HepG2 (cell line): Measurements from ENCODE around the gene FAF1. TPM values are rescaled to one million over a fixed set of nuclear protein-coding genes. Genes with fewer than 3 reads are reported as not detected.

Source experiments
- ATAC-seq: fragments of 200-7000 bp; cut with Tn5 transposase; 3 replicates; pipeline ENCODE4 v1.9.1; 2020; ENCODE audit warnings: mild to moderate bottlenecking, moderate library complexity
- BruUV-seq: library from RNA; stranded (reverse); fragments of 400-500 nt; replicated peaks from 2 replicates; lab custom pipeline; 2021; lab: Mats Ljungman, UMichigan
- CTCF ChIA-PET: fragments of 300-600 bp; formaldehyde crosslinking; extraction: SDS; loops from one replicate; lab custom pipeline; 2021; ENCODE audit warnings: low total read pairs, inconsistent platforms, low intra/inter-chr PET ratio; lab: Yijun Ruan, JAX
- POLR2A ChIA-PET: fragments of 350-600 bp; sonication (Branson Sonifier 250); formaldehyde crosslinking; loops from one replicate; lab custom pipeline; 2020; ENCODE audit warnings: antibody characterized with exemption, inconsistent platforms; lab: Yijun Ruan, JAX
- DNase-seq: peaks from one replicate; pipeline ENCODE4 v3.0.0-alpha.2; 2015; ENCODE audit warnings: low spot score
- FAIRE-seq: peaks from 3 replicates; lab custom pipeline; 2011; peaks lifted over from hg19 to GRCh38; lab: Jason Lieb, UNC
- H2AFZ ChIP-seq: one replicate; pipeline ENCODE4 v1.6.1; 2011; ENCODE audit warnings: low read length, inconsistent platforms
- H3K27ac ChIP-seq: fragments of 300-600 bp; 3 replicates; pipeline ENCODE4 v1.8.0; 2011; ENCODE audit warnings: mixed run types, mild to moderate bottlenecking, mixed read lengths, low read length, inconsistent platforms; ENCODE audit not compliant: insufficient read depth; ENCODE audit errors: extremely low read length
- H3K27me3 ChIP-seq, 2 experiments: fragments of 200-600 bp in 1 of 2; 2 replicates in 1 of 2; 3 replicates in 1 of 2; pipeline versions ENCODE4 v1.6.0 to v1.8.0; 2011; ENCODE audit warnings: low read length in 2 of 2, mild to moderate bottlenecking in 2 of 2, moderate library complexity in 2 of 2, inconsistent platforms in 1 of 2; ENCODE audit not compliant: insufficient read depth in 2 of 2, control insufficient read depth in 1 of 2
- H3K36me3 ChIP-seq, 2 experiments: fragments of 200-600 bp in 1 of 2; replicated peaks in 1 of 2; 2 replicates in 1 of 2; 3 replicates in 1 of 2; pipeline versions ENCODE4 v1.5.1 to v1.8.0; 2011; ENCODE audit warnings: low read length in 2 of 2, inconsistent platforms in 1 of 2; ENCODE audit not compliant: insufficient read depth in 2 of 2, control insufficient read depth in 1 of 2
- H3K4me1 ChIP-seq: 2 replicates; pipeline ENCODE4 v1.5.1; 2012; ENCODE audit warnings: low read length, inconsistent platforms; ENCODE audit not compliant: insufficient read depth
- H3K4me2 ChIP-seq: 2 replicates; pipeline ENCODE4 v1.6.0; 2011; ENCODE audit warnings: low read depth, low read length, inconsistent platforms
- H3K4me3 ChIP-seq, 3 experiments: fragments of 200-600 bp in 1 of 3; sonication (generic), shearing (Covaris generic) in 1 of 3; replicated peaks in 1 of 3; 2 replicates each; pipeline ENCODE4 v1.5.1; 2011 to 2016; ENCODE audit warnings: low read length in 3 of 3, inconsistent platforms in 2 of 3, low read depth in 2 of 3, mild to moderate bottlenecking in 2 of 3, control low read depth in 1 of 3, mixed read lengths in 1 of 3; ENCODE audit not compliant: insufficient read depth in 1 of 3
- H3K79me2 ChIP-seq: one replicate; pipeline ENCODE4 v1.6.1; 2011; ENCODE audit warnings: low read length, inconsistent platforms; ENCODE audit not compliant: insufficient read depth
- H3K9ac ChIP-seq: 2 replicates; pipeline ENCODE4 v1.6.0; 2011; ENCODE audit warnings: mild to moderate bottlenecking, low read depth, low read length, inconsistent platforms; ENCODE audit not compliant: insufficient read depth
- H3K9me3 ChIP-seq: 2 replicates; pipeline ENCODE4 v1.5.1; 2012; ENCODE audit warnings: mild to moderate bottlenecking, low read length
- H4K20me1 ChIP-seq: 2 replicates; pipeline ENCODE4 v1.6.0; 2011; ENCODE audit warnings: inconsistent platforms, mild to moderate bottlenecking, low read length, moderate library complexity; ENCODE audit not compliant: insufficient read depth
- ARID4A ChIP-seq: sonication (generic); formaldehyde crosslinking; IDR thresholded peaks from 2 replicates; pipeline ENCODE4 v1.5.0; 2020; ENCODE audit warnings: mild to moderate bottlenecking, missing genetic modification reagents, borderline replicate concordance
- HDAC6 ChIP-seq: fragments of 200-600 bp; sonication (generic); IDR thresholded peaks from 2 replicates; pipeline ENCODE4 v1.7.0; 2017; ENCODE audit warnings: mild to moderate bottlenecking, antibody characterized with exemption, low read length, low read depth
- MED1 ChIP-seq: sonication (generic); formaldehyde crosslinking; IDR thresholded peaks from 2 replicates; pipeline ENCODE4 v1.4.0; 2020; ENCODE audit warnings: missing genetic modification reagents
- SIN3A ChIP-seq: IDR thresholded peaks from 2 replicates; pipeline ENCODE4 v1.6.1; 2011; ENCODE audit warnings: low read depth, mild to moderate bottlenecking, control low read depth, low read length, borderline replicate concordance
- ZNF296 ChIP-seq: sonication (generic); formaldehyde crosslinking; conservative IDR thresholded peaks from 2 replicates; pipeline ENCODE4 v1.5.0; 2020; ENCODE audit warnings: mild to moderate bottlenecking, missing genetic modification reagents
- ZNF354B ChIP-seq: sonication (generic); formaldehyde crosslinking; IDR thresholded peaks from 2 replicates; pipeline ENCODE4 v1.8.0; 2022; ENCODE audit warnings: mild to moderate bottlenecking, missing genetic modification reagents
- ZNF7 ChIP-seq: IDR thresholded peaks from 2 replicates; pipeline ENCODE4 v1.6.1; 2016; ENCODE audit warnings: missing biosample characterization, missing genetic modification reagents
- ZNF713 ChIP-seq: sonication (generic); formaldehyde crosslinking; IDR thresholded peaks from 2 replicates; pipeline ENCODE4 v1.4.0; 2020; ENCODE audit warnings: mild to moderate bottlenecking, missing genetic modification reagents
- WGBS: methylation state at CpG from one replicate; pipeline ENCODE4 v1.1.6; 2017; ENCODE audit warnings: low lambda C conversion rate; 5-methylcytosine and 5-hydroxymethylcytosine counted together
- in situ Hi-C: cut with HindIII; loops from 2 replicates; pipeline ENCODE4 v1.10.0; 2017; ENCODE audit warnings: low pct_unique_long_range_greater_than_20kb; ENCODE audit not compliant: extremely low pct_ligation_motif_present
- intact Hi-C: fragments of 100-400 bp; cut with micrococcal nuclease; formaldehyde crosslinking; loops from one replicate; pipeline ENCODE4 v1.10.0; 2022; ENCODE audit not compliant: unreplicated experiment
- polyA plus RNA-seq, 8 experiments: library from polyadenylated mRNA; depleted of rRNA in 3 of 8; stranded (reverse) in 7 of 8; unstranded in 1 of 8; fragments of >200 nt; fragmentation: Illumina TruSeq in 4 of 8; extraction: Trizol in 4 of 8; gene quantifications; 2 replicates each; pipeline versions ENCODE4 v1.2.1 to v1.2.3, GENCODE V29; 2011 to 2016; ENCODE audit warnings: low read depth in 4 of 8, missing spikeins in 1 of 8, mixed read lengths in 1 of 8; ENCODE audit not compliant: insufficient read depth in 1 of 8
- total RNA-seq, 5 experiments: library from RNA; depleted of rRNA; stranded (reverse); fragments of >200 nt; fragmentation: Illumina TruSeq; extraction: Trizol; gene quantifications; 2 replicates each; pipeline ENCODE4 v1.2.3, GENCODE V29; 2016; ENCODE audit warnings: low read depth in 1 of 5
- TF ChIP-seq, protein P1 (sequence below): IDR thresholded peaks from 2 replicates; pipeline ENCODE4 v1.6.1; 2016; ENCODE audit warnings: control low read depth
- TF ChIP-seq, protein P2 (sequence below): conservative IDR thresholded peaks from 2 replicates; pipeline ENCODE4 v1.6.1; 2018; ENCODE audit warnings: missing genetic modification reagents

The FAF1 gene
- total and polyA plus RNA-seq, 2 of the 13 experiments (the other 11 are each of a cell fraction or from before 2014, with no cell fraction given), result 19.4 to 63.3 TPM

GRCh38 chr1:50861772-50862171 lies 98.3 kb downstream of the FAF1 start:
- intact Hi-C loops, result no loop called here
- no peak for ATAC-seq
- Histone ChIP-seq H3K9ac (no peak overlapping the region), H4K20me1 (no peaks in the 10 kb centered on the region), H3K27ac (no peak overlapping the region), H2AFZ (no peak overlapping the region), H3K4me2 (no peak overlapping the region), H3K4me3 (no peak overlapping the region), H3K4me1 (no peaks in the 10 kb centered on the region), H3K79me2 (peaks cover 38% of the 10 kb centered on the region), H3K27me3 (no peaks in the 10 kb centered on the region), H3K9me3 (peaks cover 12% of the 10 kb centered on the region; the same call in 1 of the 2 replicates), H3K36me3 (no peaks in the 10 kb centered on the region)
- WGBS, result 74% methylated on average over 1 of the region's 1 CpG
- no TSS peak for BruUV-seq
- no peak for DNase-seq
- no peak for FAIRE-seq
- in situ Hi-C loops, result no loop called here
- ChIA-PET CTCF (no interaction called here), POLR2A (no interaction called here)
- no peak for TF ChIP-seq ZNF296 (CRISPR knock-in tag)
- TF ChIP-seq SIN3A, result no peak
- no peak for TF ChIP-seq ZNF354B
- no peak for TF ChIP-seq ARID4A
- TF ChIP-seq, protein P1, sequence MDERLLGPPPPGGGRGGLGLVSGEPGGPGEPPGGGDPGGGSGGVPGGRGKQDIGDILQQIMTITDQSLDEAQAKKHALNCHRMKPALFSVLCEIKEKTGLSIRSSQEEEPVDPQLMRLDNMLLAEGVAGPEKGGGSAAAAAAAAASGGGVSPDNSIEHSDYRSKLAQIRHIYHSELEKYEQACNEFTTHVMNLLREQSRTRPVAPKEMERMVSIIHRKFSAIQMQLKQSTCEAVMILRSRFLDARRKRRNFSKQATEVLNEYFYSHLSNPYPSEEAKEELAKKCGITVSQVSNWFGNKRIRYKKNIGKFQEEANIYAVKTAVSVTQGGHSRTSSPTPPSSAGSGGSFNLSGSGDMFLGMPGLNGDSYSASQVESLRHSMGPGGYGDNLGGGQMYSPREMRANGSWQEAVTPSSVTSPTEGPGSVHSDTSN (CRISPR knock-in tag), result no peak
- TF ChIP-seq MED1 (CRISPR knock-in tag), result no peak
- no peak for TF ChIP-seq HDAC6
- no peak for TF ChIP-seq ZNF713
- TF ChIP-seq, protein P2, sequence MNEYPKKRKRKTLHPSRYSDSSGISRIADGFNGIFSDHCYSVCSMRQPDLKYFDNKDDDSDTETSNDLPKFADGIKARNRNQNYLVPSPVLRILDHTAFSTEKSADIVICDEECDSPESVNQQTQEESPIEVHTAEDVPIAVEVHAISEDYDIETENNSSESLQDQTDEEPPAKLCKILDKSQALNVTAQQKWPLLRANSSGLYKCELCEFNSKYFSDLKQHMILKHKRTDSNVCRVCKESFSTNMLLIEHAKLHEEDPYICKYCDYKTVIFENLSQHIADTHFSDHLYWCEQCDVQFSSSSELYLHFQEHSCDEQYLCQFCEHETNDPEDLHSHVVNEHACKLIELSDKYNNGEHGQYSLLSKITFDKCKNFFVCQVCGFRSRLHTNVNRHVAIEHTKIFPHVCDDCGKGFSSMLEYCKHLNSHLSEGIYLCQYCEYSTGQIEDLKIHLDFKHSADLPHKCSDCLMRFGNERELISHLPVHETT, result no peak
- no peak for TF ChIP-seq ZNF7 (CRISPR knock-in tag)
